Measurements from ENCODE around the gene LDB2.

Gene LDB2

DNA sequence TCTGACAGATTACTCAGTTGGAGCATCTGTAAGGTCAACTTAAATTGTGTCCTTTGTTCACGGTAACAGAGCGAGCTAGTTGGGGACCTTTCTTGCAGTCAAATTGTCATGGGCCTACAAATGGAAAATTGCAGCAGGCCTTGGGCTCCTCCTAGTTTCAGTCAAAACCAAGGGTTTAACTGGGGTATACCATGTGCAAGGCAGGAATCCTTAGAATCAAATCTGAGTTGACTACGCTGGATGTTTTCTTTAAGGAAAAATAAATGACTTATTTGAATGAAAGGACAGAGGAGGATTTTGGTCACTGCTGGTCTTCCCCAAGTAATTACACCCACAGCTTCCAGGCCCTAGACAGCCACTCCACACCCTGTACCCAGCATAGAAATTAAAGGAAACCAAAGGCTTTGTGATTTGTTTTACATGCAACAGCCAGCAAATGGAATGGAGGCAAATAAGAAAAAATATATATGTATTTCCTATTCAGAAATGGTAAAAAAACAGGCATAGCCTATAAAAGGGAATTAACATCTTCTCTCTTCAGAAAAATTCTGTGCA is 307.1 kb downstream of the LDB2 start:
- H3F3A ChIP-seq (ENCODE audit: control insufficient read depth, insufficient read depth), result no peaks in the 10 kb centered on the region
- no peak overlapping the region for H3K27ac ChIP-seq (ENCODE audit: low read depth, low read length)
- H3K4me2 ChIP-seq (ENCODE audit: low read length), result no peak overlapping the region
- H3K9me3 ChIP-seq (ENCODE audit: control insufficient read depth, insufficient read depth, low read length), result no peaks in the 10 kb centered on the region
- no peaks in the 10 kb centered on the region for H3K79me2 ChIP-seq (ENCODE audit: control insufficient read depth, low read length)
- no peaks in the 10 kb centered on the region for H3K9me2 ChIP-seq (replicated peaks; ENCODE audit: control insufficient read depth, low read length)
- TF ChIP-seq, protein P1, sequence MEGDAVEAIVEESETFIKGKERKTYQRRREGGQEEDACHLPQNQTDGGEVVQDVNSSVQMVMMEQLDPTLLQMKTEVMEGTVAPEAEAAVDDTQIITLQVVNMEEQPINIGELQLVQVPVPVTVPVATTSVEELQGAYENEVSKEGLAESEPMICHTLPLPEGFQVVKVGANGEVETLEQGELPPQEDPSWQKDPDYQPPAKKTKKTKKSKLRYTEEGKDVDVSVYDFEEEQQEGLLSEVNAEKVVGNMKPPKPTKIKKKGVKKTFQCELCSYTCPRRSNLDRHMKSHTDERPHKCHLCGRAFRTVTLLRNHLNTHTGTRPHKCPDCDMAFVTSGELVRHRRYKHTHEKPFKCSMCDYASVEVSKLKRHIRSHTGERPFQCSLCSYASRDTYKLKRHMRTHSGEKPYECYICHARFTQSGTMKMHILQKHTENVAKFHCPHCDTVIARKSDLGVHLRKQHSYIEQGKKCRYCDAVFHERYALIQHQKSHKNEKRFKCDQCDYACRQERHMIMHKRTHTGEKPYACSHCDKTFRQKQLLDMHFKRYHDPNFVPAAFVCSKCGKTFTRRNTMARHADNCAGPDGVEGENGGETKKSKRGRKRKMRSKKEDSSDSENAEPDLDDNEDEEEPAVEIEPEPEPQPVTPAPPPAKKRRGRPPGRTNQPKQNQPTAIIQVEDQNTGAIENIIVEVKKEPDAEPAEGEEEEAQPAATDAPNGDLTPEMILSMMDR (IDR thresholded peaks at IDR 0.05; ENCODE audit: low read depth, low read length, poor library complexity, severe bottlenecking), result no peak
- TF ChIP-seq EZH2phosphoT487 (IDR thresholded peaks at IDR 0.05; ENCODE audit: borderline replicate concordance, low read length), result no peak
- no peaks in the 10 kb centered on the region for H3K4me1 ChIP-seq (ENCODE audit: control insufficient read depth, low read length)
- H3K4me3 ChIP-seq (ENCODE audit: low read length), result no peak overlapping the region
- H4K20me1 ChIP-seq (ENCODE audit: control insufficient read depth, insufficient read depth, low read depth, low read length), result no peaks in the 10 kb centered on the region
- no peaks in the 10 kb centered on the region for H3K27me3 ChIP-seq (ENCODE audit: control insufficient read depth, low read length)
- no peaks in the 10 kb centered on the region for H3K36me3 ChIP-seq (ENCODE audit: control insufficient read depth, low read length)

DNA sequence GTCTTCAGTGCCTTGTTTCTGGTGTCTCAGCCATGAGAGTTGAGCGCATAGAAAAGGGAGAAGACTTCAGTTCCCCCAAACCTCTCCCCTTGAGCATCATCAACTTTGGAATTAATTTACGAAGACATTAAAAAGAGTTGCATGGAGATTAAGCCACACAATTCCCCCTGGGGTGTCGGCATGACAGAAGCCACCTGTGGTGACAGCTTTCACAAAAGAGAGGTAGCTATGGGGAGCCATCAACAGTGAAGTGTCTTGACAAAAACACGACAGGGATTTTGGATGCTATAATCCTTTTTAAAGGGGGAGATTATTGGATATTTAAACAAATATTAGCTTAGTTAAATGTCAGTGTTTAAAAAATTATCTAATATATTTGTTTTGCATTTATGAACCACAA is 307.6 kb downstream of the LDB2 start:
- H3K27ac ChIP-seq (ENCODE audit: low read depth, low read length), result no peak overlapping the region
- no peaks in the 10 kb centered on the region for H3K79me2 ChIP-seq (ENCODE audit: control insufficient read depth, low read length)
- no peaks in the 10 kb centered on the region for H3K9me3 ChIP-seq (ENCODE audit: control insufficient read depth, insufficient read depth, low read length)
- no peaks in the 10 kb centered on the region for H3K27me3 ChIP-seq (ENCODE audit: control insufficient read depth, low read length)
- no peak overlapping the region for H3K4me2 ChIP-seq (ENCODE audit: low read length)
- H3F3A ChIP-seq (ENCODE audit: control insufficient read depth, insufficient read depth), result no peaks in the 10 kb centered on the region
- no peaks in the 10 kb centered on the region for H3K9me2 ChIP-seq (replicated peaks; ENCODE audit: control insufficient read depth, low read length)
- no peaks in the 10 kb centered on the region for H3K36me3 ChIP-seq (ENCODE audit: control insufficient read depth, low read length)
- H3K4me3 ChIP-seq (ENCODE audit: low read length), result no peak overlapping the region
- TF ChIP-seq, protein P1 (IDR thresholded peaks at IDR 0.05; ENCODE audit: low read depth, low read length, poor library complexity, severe bottlenecking), result no peak
- TF ChIP-seq EZH2phosphoT487 (IDR thresholded peaks at IDR 0.05; ENCODE audit: borderline replicate concordance, low read length), result no peak
- H3K4me1 ChIP-seq (ENCODE audit: control insufficient read depth, low read length), result no peaks in the 10 kb centered on the region
- H4K20me1 ChIP-seq (ENCODE audit: control insufficient read depth, insufficient read depth, low read depth, low read length), result no peaks in the 10 kb centered on the region

DNA sequence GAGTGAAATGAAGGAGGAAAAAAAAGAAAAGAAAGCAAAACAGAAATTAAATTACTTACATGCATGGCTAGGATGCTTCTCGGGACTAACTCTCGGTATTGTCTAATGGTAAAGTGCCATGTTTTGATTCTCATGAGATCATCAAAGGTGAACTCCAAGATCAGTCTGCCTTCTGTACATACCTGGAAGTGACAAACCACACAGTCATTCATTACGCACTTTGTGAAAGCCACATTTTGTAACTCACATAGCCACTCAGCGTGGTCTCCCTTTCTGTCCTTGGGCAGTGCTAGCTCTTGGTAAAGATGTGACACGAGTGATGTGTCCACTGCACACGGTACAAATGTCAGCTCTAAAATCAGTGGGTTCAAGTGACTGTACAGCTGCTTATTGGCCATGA is 309.8 kb downstream of the LDB2 start:
- Histone ChIP-seq H3F3A (ENCODE audit: control insufficient read depth, insufficient read depth) (no peaks in the 10 kb centered on the region), H3K9me2 (replicated peaks; ENCODE audit: control insufficient read depth, low read length) (no peaks in the 10 kb centered on the region), H3K36me3 (ENCODE audit: control insufficient read depth, low read length) (no peaks in the 10 kb centered on the region), H3K4me3 (ENCODE audit: low read length) (no peak overlapping the region), H3K4me1 (ENCODE audit: control insufficient read depth, low read length) (no peaks in the 10 kb centered on the region), H3K79me2 (ENCODE audit: control insufficient read depth, low read length) (no peaks in the 10 kb centered on the region), H3K4me2 (ENCODE audit: low read length) (no peak overlapping the region), H4K20me1 (ENCODE audit: control insufficient read depth, insufficient read depth, low read depth, low read length) (no peaks in the 10 kb centered on the region), H3K9me3 (ENCODE audit: control insufficient read depth, insufficient read depth, low read length) (no peaks in the 10 kb centered on the region), H3K27me3 (ENCODE audit: control insufficient read depth, low read length) (no peaks in the 10 kb centered on the region), H3K27ac (ENCODE audit: low read depth, low read length) (no peak overlapping the region)
- TF ChIP-seq, protein P1 (IDR thresholded peaks at IDR 0.05; ENCODE audit: low read depth, low read length, poor library complexity, severe bottlenecking), result no peak
- no peak for TF ChIP-seq EZH2phosphoT487 (IDR thresholded peaks at IDR 0.05; ENCODE audit: borderline replicate concordance, low read length)
